Measurements from ENCODE around the gene SYT13.

DNA sequence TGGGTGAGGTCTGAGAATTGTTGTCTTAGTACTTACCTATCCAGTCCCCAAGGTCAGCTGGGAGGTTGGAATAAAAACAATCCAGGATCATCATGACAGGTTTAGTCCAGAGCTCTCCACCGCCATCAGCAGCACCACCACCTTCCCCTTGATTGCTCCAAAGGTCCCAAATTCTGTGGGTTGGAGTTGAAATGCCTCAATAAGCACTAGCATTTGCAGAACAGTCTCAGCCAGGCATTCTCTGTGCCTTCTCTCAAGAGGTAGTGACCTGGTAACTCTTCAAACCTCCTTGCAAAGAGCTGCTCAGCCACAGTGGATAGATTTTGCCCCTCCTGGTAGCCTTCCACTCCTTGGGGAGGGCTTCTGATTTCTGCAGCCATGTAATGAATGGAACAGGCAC is 70.1 kb downstream of the SYT13 start:
- TF ChIP-seq, protein P1, sequence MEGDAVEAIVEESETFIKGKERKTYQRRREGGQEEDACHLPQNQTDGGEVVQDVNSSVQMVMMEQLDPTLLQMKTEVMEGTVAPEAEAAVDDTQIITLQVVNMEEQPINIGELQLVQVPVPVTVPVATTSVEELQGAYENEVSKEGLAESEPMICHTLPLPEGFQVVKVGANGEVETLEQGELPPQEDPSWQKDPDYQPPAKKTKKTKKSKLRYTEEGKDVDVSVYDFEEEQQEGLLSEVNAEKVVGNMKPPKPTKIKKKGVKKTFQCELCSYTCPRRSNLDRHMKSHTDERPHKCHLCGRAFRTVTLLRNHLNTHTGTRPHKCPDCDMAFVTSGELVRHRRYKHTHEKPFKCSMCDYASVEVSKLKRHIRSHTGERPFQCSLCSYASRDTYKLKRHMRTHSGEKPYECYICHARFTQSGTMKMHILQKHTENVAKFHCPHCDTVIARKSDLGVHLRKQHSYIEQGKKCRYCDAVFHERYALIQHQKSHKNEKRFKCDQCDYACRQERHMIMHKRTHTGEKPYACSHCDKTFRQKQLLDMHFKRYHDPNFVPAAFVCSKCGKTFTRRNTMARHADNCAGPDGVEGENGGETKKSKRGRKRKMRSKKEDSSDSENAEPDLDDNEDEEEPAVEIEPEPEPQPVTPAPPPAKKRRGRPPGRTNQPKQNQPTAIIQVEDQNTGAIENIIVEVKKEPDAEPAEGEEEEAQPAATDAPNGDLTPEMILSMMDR (IDR thresholded peaks at IDR 0.05), result no peak
- no peak for TF ChIP-seq POLR2A (IDR thresholded peaks at IDR 0.05)
